K562 (cell line): ENCODE results near the gene PLEKHS1. TPM values are rescaled to one million over a fixed set of nuclear protein-coding genes. Genes with fewer than 3 reads are reported as not detected.

Experiments
- ATAC-seq: fragments of 200-7000 bp; cut with Tn5 transposase; 3 replicates; pipeline ENCODE4 v1.9.1; 2020; ENCODE audit warnings: moderate library complexity
- BruUV-seq: library from RNA; stranded (reverse); fragments of 400-500 nt; replicated peaks from 2 replicates; lab custom pipeline; 2021; lab: Mats Ljungman, UMichigan
- CTCF ChIA-PET: fragments of 300-600 bp; formaldehyde crosslinking; extraction: SDS; loops from one replicate; lab custom pipeline; 2021; ENCODE audit warnings: low intra/inter-chr PET ratio; lab: Yijun Ruan, JAX
- POLR2A ChIA-PET: fragments of 300-600, 350-650 bp; sonication (Branson Sonifier 250); formaldehyde crosslinking; extraction: SDS; loops from one replicate; lab custom pipeline; 2021; ENCODE audit warnings: antibody characterized with exemption, inconsistent platforms; lab: Yijun Ruan, JAX
- DNase-seq, 4 experiments: peaks; one replicate each; pipeline versions ENCODE4 v3.0.0 to v3.0.0-alpha.2; 2011 to 2018; ENCODE audit warnings: low spot score in 3 of 4, mixed read lengths in 3 of 4; ENCODE audit errors: extremely low read depth in 1 of 4
- FAIRE-seq: peaks from 2 replicates; lab custom pipeline; 2011; peaks lifted over from hg19 to GRCh38; lab: Jason Lieb, UNC
- H2AFZ ChIP-seq: 2 replicates; pipeline ENCODE4 v1.6.0; 2011; ENCODE audit warnings: low read depth, low read length, control low read depth, inconsistent platforms
- H3K27ac ChIP-seq: fragments of 200-600 bp; 3 replicates; pipeline ENCODE4 v1.8.0; 2011; ENCODE audit warnings: low read depth, mild to moderate bottlenecking, control low read depth, inconsistent platforms, low read length, moderate library complexity, mixed read lengths; ENCODE audit errors: extremely low read depth
- H3K27me3 ChIP-seq, 2 experiments: fragments of 300-600 bp in 1 of 2; 2 replicates in 1 of 2; 3 replicates in 1 of 2; pipeline versions ENCODE4 v1.6.0 to v1.8.0; 2011; ENCODE audit warnings: inconsistent platforms in 2 of 2, low read length in 2 of 2, mild to moderate bottlenecking in 1 of 2, mixed read lengths in 1 of 2, moderate library complexity in 1 of 2; ENCODE audit not compliant: control insufficient read depth in 2 of 2, insufficient read depth in 2 of 2
- H3K36me3 ChIP-seq: fragments of 300-600 bp; 3 replicates; pipeline ENCODE4 v1.8.0; 2011; ENCODE audit warnings: mild to moderate bottlenecking, low read length, inconsistent platforms; ENCODE audit not compliant: control insufficient read depth, insufficient read depth
- H3K4me1 ChIP-seq, 2 experiments: fragments of 200-600 bp in 1 of 2; replicated peaks in 1 of 2; 2 replicates in 1 of 2; 3 replicates in 1 of 2; pipeline versions ENCODE4 v1.5.1 to v1.8.0; 2011; ENCODE audit warnings: inconsistent platforms in 2 of 2, low read length in 2 of 2, mild to moderate bottlenecking in 1 of 2, mixed read lengths in 1 of 2, moderate library complexity in 1 of 2; ENCODE audit not compliant: control insufficient read depth in 2 of 2, insufficient read depth in 2 of 2
- H3K4me2 ChIP-seq: 2 replicates; pipeline ENCODE4 v1.6.1; 2011; ENCODE audit warnings: low read length, control low read depth, inconsistent platforms, mixed read lengths; ENCODE audit not compliant: insufficient read depth
- H3K4me3 ChIP-seq: fragments of 200-600 bp; sonication (generic), shearing (Covaris generic); 2 replicates; pipeline ENCODE4 v1.5.1; 2016; ENCODE audit warnings: control low read depth, inconsistent platforms
- H3K79me2 ChIP-seq: fragments of 200-600 bp; 3 replicates; pipeline ENCODE4 v1.8.0; 2011; ENCODE audit warnings: low read length, inconsistent platforms; ENCODE audit not compliant: control insufficient read depth, insufficient read depth
- H3K9ac ChIP-seq, 2 experiments: 2 replicates each; pipeline versions ENCODE4 v1.6.0 to v1.6.1; 2011; ENCODE audit warnings: low read depth in 2 of 2, low read length in 2 of 2, control low read depth in 1 of 2, inconsistent platforms in 1 of 2, mild to moderate bottlenecking in 1 of 2, mixed read lengths in 1 of 2; ENCODE audit not compliant: insufficient read depth in 1 of 2
- H3K9me1 ChIP-seq: one replicate; pipeline ENCODE4 v1.6.0; 2011; ENCODE audit warnings: inconsistent platforms, mild to moderate bottlenecking, low read length, moderate library complexity; ENCODE audit not compliant: control insufficient read depth, insufficient read depth
- H3K9me3 ChIP-seq: replicated peaks from 2 replicates; pipeline ENCODE4 v1.5.1; 2011; ENCODE audit warnings: low read depth, low read length, inconsistent platforms; ENCODE audit not compliant: control insufficient read depth, insufficient read depth
- H4K20me1 ChIP-seq: replicated peaks from 2 replicates; pipeline ENCODE4 v1.6.1; 2011; ENCODE audit warnings: low read length, inconsistent platforms, mixed read lengths; ENCODE audit not compliant: control insufficient read depth, insufficient read depth
- CBFA2T3 ChIP-seq: fragments of 450-650 bp; IDR thresholded peaks from 2 replicates; pipeline ENCODE4 v1.6.1; 2017
- GATAD2B ChIP-seq: fragments of 450-650 bp; IDR thresholded peaks from 2 replicates; pipeline ENCODE4 v1.6.1; 2017; ENCODE audit warnings: mild to moderate bottlenecking, borderline replicate concordance
- HDAC3 ChIP-seq: fragments of 450-650 bp; IDR thresholded peaks from 2 replicates; pipeline ENCODE4 v1.6.1; 2018; ENCODE audit warnings: borderline replicate concordance, mild to moderate bottlenecking, moderate library complexity; ENCODE audit not compliant: partially characterized antibody
- KHSRP ChIP-seq: fragments of 450-650 bp; IDR thresholded peaks from 2 replicates; pipeline ENCODE4 v1.6.1; 2017
- NR2C1 ChIP-seq, 2 experiments: fragments of 450-650 bp; IDR thresholded peaks; 2 replicates each; pipeline ENCODE4 v1.6.1; 2017; ENCODE audit warnings: mild to moderate bottlenecking in 2 of 2, antibody characterized with exemption in 1 of 2, inconsistent platforms in 1 of 2, missing compliant biosample characterization in 1 of 2, missing genetic modification characterization in 1 of 2
- PHF20 ChIP-seq: fragments of 450-650 bp; IDR thresholded peaks from 2 replicates; pipeline ENCODE4 v1.6.1; 2018; ENCODE audit not compliant: partially characterized antibody
- SNRNP70 ChIP-seq: fragments of 200-400 bp; formaldehyde crosslinking; optimal IDR thresholded peaks from 2 replicates; pipeline ENCODE3; 2017; ENCODE audit warnings: low read depth, low read length
- THAP7 ChIP-seq: fragments of 250-450 bp; sonication (Bioruptor Pico); IDR thresholded peaks from 2 replicates; pipeline ENCODE4 v1.5.0; 2021
- ZFP36 ChIP-seq: fragments of 150-350 bp; IDR thresholded peaks from 2 replicates; pipeline ENCODE4 v1.6.1; 2018; ENCODE audit warnings: low read length, low read depth; ENCODE audit not compliant: partially characterized antibody
- WGBS: fragments of 100-300 bp; shearing (Covaris generic); methylation state at CpG from one replicate; pipeline ENCODE4 v1.1.6; 2016; ENCODE audit warnings: low coverage, mixed read lengths; ENCODE audit not compliant: insufficient coverage; ENCODE audit errors: missing lambda C conversion rate; 5-methylcytosine and 5-hydroxymethylcytosine counted together
- in situ Hi-C: fragments of 300-500 bp; cut with MboI; formaldehyde crosslinking; loops from 4 replicates; pipeline ENCODE4 v1.15.0; 2018; ENCODE audit warnings: inconsistent platforms, mixed read lengths
- intact Hi-C: fragments of 100-400 bp; cut with micrococcal nuclease; formaldehyde crosslinking; loops from 2 replicates; pipeline ENCODE4 v1.14.2; 2022
- polyA plus RNA-seq, 8 experiments: library from polyadenylated mRNA; depleted of rRNA in 4 of 8; stranded (reverse) in 5 of 8; unstranded in 3 of 8; fragments of >200 nt; fragmentation: Nextera tagmentation in 2 of 8; fragmentation: Illumina TruSeq in 1 of 8; extraction: Ambion mirVana in 2 of 8; extraction: Trizol in 1 of 8; gene quantifications; 2 replicates each; pipeline versions ENCODE4 v1.2.1 to v1.2.3, GENCODE V29; 2011 to 2014; ENCODE audit warnings: inconsistent platforms in 1 of 8, missing spikeins in 1 of 8
- total RNA-seq, 7 experiments: library from RNA; depleted of rRNA in 6 of 7; stranded (reverse); fragments of >200 nt in 6 of 7; fragmentation: Illumina TruSeq in 2 of 7; extraction: Trizol in 2 of 7; gene quantifications; 2 replicates each; pipeline versions ENCODE4 v1.2.1 to v1.2.3, GENCODE V29; 2011 to 2021; ENCODE audit warnings: low replicate concordance in 1 of 7
- TF ChIP-seq, protein P1 (sequence below), 2 experiments: fragments of 450-650 bp in 1 of 2; IDR thresholded peaks; 2 replicates each; pipeline ENCODE4 v1.6.1; 2011 to 2017; ENCODE audit warnings: low read depth in 2 of 2, antibody characterized with exemption in 1 of 2, borderline replicate concordance in 1 of 2, low read length in 1 of 2, mild to moderate bottlenecking in 1 of 2, mixed read lengths in 1 of 2; ENCODE audit not compliant: control insufficient read depth in 1 of 2
- TF ChIP-seq, protein P2 (sequence below), 3 experiments: fragments of 200-800 bp in 1 of 3; fragments of 250-450 bp in 1 of 3; fragments of 450-650 bp in 1 of 3; sonication (Bioruptor Pico) in 1 of 3; sonication (Bioruptor generic) in 1 of 3; formaldehyde crosslinking in 1 of 3; IDR thresholded peaks; 2 replicates each; pipeline versions ENCODE4 v1.6.1 to v1.8.0; 2016 to 2022; ENCODE audit warnings: mild to moderate bottlenecking in 2 of 3, missing genetic modification characterization in 2 of 3, missing compliant biosample characterization in 1 of 3, moderate library complexity in 1 of 3
- TF ChIP-seq, protein P3 (sequence below): fragments of 450-650 bp; IDR thresholded peaks from 2 replicates; pipeline ENCODE4 v1.7.1; 2018; ENCODE audit warnings: mild to moderate bottlenecking, low read depth; ENCODE audit not compliant: partially characterized antibody

PLEKHS1 gene
- total and polyA plus RNA-seq, 9 of the 15 experiments (the other 6 are each of a cell fraction or from before 2014, with no cell fraction given) = not detected

DNA sequence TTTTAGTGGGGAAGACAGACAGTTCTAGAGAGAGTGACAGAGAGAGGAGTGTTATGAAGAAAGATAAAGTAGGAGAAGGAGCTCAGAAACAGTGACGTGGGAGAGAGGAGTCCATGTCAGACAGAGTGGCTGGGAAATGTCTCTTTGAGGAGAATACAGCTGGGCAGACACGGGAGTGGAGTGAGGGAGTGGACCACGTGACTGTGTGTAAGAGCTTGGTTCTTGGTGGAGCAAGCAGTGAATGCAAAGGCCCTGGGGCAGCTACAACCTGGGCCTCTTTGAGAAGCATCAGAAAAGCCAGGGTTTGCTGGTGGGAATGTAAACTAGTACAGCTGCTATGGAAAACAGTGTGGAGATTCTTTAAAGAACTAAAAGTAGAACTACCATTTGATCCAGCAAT is 11.9 kb upstream of the PLEKHS1 start:
- CTCF ChIA-PET = no interaction called here
- no peak for ATAC-seq
- 0% methylated on average over 3 of the region's 3 CpGs for WGBS
- Histone ChIP-seq H3K4me1 (no peaks in the 10 kb centered on the region), H3K36me3 (no peaks in the 10 kb centered on the region), H3K9me1 (no peaks in the 10 kb centered on the region), H2AFZ (no peak overlapping the region), H4K20me1 (no peaks in the 10 kb centered on the region), H3K4me2 (no peak overlapping the region), H3K27me3 (no peaks in the 10 kb centered on the region; a peak in 1 of 5 replicates), H3K9me3 (no peaks in the 10 kb centered on the region), H3K27ac (no peak overlapping the region), H3K9ac (no peak overlapping the region), H3K4me3 (no peak overlapping the region), H3K79me2 (no peaks in the 10 kb centered on the region)
- no peak for FAIRE-seq
- DNase-seq = no peak
- intact Hi-C loops (no loop called here), in situ Hi-C loops (no loop called here)
- POLR2A ChIA-PET = interaction anchor here (0.6 kb wide), 1 partner anchor 8 kb away, joined by 3 read pairs; no protein-coding TSS in a partner anchor
- BruUV-seq = no TSS peak
- TF ChIP-seq KHSRP = no peak
- no peak for TF ChIP-seq SNRNP70
- TF ChIP-seq, protein P1, sequence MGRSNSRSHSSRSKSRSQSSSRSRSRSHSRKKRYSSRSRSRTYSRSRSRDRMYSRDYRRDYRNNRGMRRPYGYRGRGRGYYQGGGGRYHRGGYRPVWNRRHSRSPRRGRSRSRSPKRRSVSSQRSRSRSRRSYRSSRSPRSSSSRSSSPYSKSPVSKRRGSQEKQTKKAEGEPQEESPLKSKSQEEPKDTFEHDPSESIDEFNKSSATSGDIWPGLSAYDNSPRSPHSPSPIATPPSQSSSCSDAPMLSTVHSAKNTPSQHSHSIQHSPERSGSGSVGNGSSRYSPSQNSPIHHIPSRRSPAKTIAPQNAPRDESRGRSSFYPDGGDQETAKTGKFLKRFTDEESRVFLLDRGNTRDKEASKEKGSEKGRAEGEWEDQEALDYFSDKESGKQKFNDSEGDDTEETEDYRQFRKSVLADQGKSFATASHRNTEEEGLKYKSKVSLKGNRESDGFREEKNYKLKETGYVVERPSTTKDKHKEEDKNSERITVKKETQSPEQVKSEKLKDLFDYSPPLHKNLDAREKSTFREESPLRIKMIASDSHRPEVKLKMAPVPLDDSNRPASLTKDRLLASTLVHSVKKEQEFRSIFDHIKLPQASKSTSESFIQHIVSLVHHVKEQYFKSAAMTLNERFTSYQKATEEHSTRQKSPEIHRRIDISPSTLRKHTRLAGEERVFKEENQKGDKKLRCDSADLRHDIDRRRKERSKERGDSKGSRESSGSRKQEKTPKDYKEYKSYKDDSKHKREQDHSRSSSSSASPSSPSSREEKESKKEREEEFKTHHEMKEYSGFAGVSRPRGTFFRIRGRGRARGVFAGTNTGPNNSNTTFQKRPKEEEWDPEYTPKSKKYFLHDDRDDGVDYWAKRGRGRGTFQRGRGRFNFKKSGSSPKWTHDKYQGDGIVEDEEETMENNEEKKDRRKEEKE (IDR thresholded peaks at IDR 0.05; ENCODE audit: borderline replicate concordance in 1 of 2, control insufficient read depth in 1 of 2, low read depth in 2 of 2, low read length in 1 of 2) = no peak
- TF ChIP-seq, protein P2, sequence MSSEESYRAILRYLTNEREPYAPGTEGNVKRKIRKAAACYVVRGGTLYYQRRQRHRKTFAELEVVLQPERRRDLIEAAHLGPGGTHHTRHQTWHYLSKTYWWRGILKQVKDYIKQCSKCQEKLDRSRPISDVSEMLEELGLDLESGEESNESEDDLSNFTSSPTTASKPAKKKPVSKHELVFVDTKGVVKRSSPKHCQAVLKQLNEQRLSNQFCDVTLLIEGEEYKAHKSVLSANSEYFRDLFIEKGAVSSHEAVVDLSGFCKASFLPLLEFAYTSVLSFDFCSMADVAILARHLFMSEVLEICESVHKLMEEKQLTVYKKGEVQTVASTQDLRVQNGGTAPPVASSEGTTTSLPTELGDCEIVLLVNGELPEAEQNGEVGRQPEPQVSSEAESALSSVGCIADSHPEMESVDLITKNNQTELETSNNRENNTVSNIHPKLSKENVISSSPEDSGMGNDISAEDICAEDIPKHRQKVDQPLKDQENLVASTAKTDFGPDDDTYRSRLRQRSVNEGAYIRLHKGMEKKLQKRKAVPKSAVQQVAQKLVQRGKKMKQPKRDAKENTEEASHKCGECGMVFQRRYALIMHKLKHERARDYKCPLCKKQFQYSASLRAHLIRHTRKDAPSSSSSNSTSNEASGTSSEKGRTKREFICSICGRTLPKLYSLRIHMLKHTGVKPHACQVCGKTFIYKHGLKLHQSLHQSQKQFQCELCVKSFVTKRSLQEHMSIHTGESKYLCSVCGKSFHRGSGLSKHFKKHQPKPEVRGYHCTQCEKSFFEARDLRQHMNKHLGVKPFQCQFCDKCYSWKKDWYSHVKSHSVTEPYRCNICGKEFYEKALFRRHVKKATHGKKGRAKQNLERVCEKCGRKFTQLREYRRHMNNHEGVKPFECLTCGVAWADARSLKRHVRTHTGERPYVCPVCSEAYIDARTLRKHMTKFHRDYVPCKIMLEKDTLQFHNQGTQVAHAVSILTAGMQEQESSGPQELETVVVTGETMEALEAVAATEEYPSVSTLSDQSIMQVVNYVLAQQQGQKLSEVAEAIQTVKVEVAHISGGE (CRISPR knock-in tag; IDR thresholded peaks at IDR 0.05) = no peak
- TF ChIP-seq, protein P3, sequence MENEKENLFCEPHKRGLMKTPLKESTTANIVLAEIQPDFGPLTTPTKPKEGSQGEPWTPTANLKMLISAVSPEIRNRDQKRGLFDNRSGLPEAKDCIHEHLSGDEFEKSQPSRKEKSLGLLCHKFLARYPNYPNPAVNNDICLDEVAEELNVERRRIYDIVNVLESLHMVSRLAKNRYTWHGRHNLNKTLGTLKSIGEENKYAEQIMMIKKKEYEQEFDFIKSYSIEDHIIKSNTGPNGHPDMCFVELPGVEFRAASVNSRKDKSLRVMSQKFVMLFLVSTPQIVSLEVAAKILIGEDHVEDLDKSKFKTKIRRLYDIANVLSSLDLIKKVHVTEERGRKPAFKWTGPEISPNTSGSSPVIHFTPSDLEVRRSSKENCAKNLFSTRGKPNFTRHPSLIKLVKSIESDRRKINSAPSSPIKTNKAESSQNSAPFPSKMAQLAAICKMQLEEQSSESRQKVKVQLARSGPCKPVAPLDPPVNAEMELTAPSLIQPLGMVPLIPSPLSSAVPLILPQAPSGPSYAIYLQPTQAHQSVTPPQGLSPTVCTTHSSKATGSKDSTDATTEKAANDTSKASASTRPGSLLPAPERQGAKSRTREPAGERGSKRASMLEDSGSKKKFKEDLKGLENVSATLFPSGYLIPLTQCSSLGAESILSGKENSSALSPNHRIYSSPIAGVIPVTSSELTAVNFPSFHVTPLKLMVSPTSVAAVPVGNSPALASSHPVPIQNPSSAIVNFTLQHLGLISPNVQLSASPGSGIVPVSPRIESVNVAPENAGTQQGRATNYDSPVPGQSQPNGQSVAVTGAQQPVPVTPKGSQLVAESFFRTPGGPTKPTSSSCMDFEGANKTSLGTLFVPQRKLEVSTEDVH = no peak
- TF ChIP-seq GATAD2B = no peak
- TF ChIP-seq THAP7 (CRISPR knock-in tag) = no peak
- no peak for TF ChIP-seq PHF20
- no peak for TF ChIP-seq HDAC3
- no peak for TF ChIP-seq NR2C1 (IDR thresholded peaks at IDR 0.05)
- TF ChIP-seq NR2C1 (tag; IDR thresholded peaks at IDR 0.05) = no peak
- no peak for TF ChIP-seq CBFA2T3
- no peak for TF ChIP-seq ZFP36
